SK-N-SH treated with all-trans-retinoic acid at 6 μM for 48 hours (cell line): ENCODE measurements around the gene ZSCAN5C.

Experiments
- PATZ1 ChIP-seq: fragments of 250-450 bp; sonication (Bioruptor Pico); IDR thresholded peaks from 2 replicates; pipeline ENCODE4 v1.8.0; 2020; ENCODE audit warnings: mild to moderate bottlenecking, moderate library complexity, borderline replicate concordance
- RARB ChIP-seq: fragments of 250-450 bp; sonication (Bioruptor Pico); IDR thresholded peaks from 2 replicates; pipeline ENCODE4 v1.8.0; 2021; ENCODE audit warnings: mild to moderate bottlenecking, moderate library complexity
- TCF4 ChIP-seq: fragments of 250-450 bp; sonication (Bioruptor Pico); IDR thresholded peaks from 2 replicates; pipeline ENCODE4 v1.8.0; 2021; ENCODE audit warnings: mild to moderate bottlenecking, moderate library complexity, borderline replicate concordance

GRCh38 chr19:56193981-56194640 is 8.0 kb upstream of the ZSCAN5C start:
- TF ChIP-seq PATZ1 (CRISPR knock-in tag) (no peak), TCF4 (CRISPR knock-in tag) (no peak), RARB (no peak)
